ENCODE data around the gene CCDC82. TPM values are rescaled to one million over a fixed set of nuclear protein-coding genes. Genes with fewer than 3 reads are reported as not detected.
A peak's percentile ranks its signal among the peaks of the same experiment; 100 is the strongest.

The CCDC82 gene
- total and polyA plus RNA-seq, 5 donors from 2014 or later = 22.2 to 37.3 (median 26.2) TPM

- no peaks in the 10 kb centered on the region for H3K9me3 ChIP-seq (ENCODE audit: control insufficient read depth in 2 of 2, low read length in 2 of 2)
- Mint-ChIP-seq H3K9me3 (no peaks in the 10 kb centered on the region), H3K4me3 (peak overlapping the region in 1 of 4 donors; percentile 73), H3K27me3 (no peaks in the 10 kb centered on the region), H3K36me3 (peaks cover 10% of the 10 kb centered on the region), H3K27ac (peak overlapping the region in 2 of 3 donors; percentile 38 to 51), H3K4me1 (peaks cover 22 to 83% (median 48%) of the 10 kb centered on the region in 4 donors)
- H3K27ac ChIP-seq (ENCODE audit: insufficient read depth, low read length, poor library complexity, severe bottlenecking) = no peak overlapping the region
- ATAC-seq (ENCODE audit: low read depth in 2 of 2) (no peak), DNase-seq (no peak)
- no peak overlapping the region for H3K4me3 ChIP-seq (ENCODE audit: low read depth, low read length)
- peaks cover 6% of the 10 kb centered on the region for H3K36me3 ChIP-seq (ENCODE audit: control insufficient read depth, insufficient read depth, low read length)
- peaks cover 18% of the 10 kb centered on the region for H3K4me1 ChIP-seq (ENCODE audit: control insufficient read depth, insufficient read depth, low read length, poor library complexity, severe bottlenecking)
- no peaks in the 10 kb centered on the region for H3K27me3 ChIP-seq (ENCODE audit: control insufficient read depth, insufficient read depth, low read length)
These were observed 83.1 kb downstream of the CCDC82 start for GRCh38 chr11:96306600-96306932.

- Histone ChIP-seq H3K9me3 (ENCODE audit: control insufficient read depth in 2 of 2, low read length in 2 of 2) (no peaks in the 10 kb centered on the region), H3K4me1 (ENCODE audit: control insufficient read depth, insufficient read depth, low read length, poor library complexity, severe bottlenecking) (peaks cover 18% of the 10 kb centered on the region), H3K4me3 (ENCODE audit: low read depth, low read length) (no peak overlapping the region), H3K27ac (ENCODE audit: insufficient read depth, low read length, poor library complexity, severe bottlenecking) (no peak overlapping the region), H3K36me3 (ENCODE audit: control insufficient read depth, insufficient read depth, low read length) (peaks cover 6% of the 10 kb centered on the region), H3K27me3 (ENCODE audit: control insufficient read depth, insufficient read depth, low read length) (no peaks in the 10 kb centered on the region)
- H3K9me3 Mint-ChIP-seq = no peaks in the 10 kb centered on the region
- H3K36me3 Mint-ChIP-seq = peaks cover 7% of the 10 kb centered on the region
- H3K27me3 Mint-ChIP-seq = no peaks in the 10 kb centered on the region
- ATAC-seq (ENCODE audit: low read depth in 2 of 2) (no peak), DNase-seq (no peak)
- no peak overlapping the region for H3K4me3 Mint-ChIP-seq
- peaks cover 27 to 82% (median 47%) of the 10 kb centered on the region in 4 donors for H3K4me1 Mint-ChIP-seq
- H3K27ac Mint-ChIP-seq = no peak overlapping the region
These were observed 83.6 kb downstream of the CCDC82 start for GRCh38 chr11:96306071-96306470.

GRCh38 chr11:96303980-96304379 lies 85.7 kb downstream of the CCDC82 start:
- no peak for ATAC-seq (ENCODE audit: low read depth in 2 of 2)
- no peak overlapping the region for H3K4me3 ChIP-seq (ENCODE audit: low read depth, low read length)
- H3K27ac Mint-ChIP-seq = peak overlapping the region in 2 of 3 donors; percentile 55 to 67
- peaks cover 26 to 83% (median 51%) of the 10 kb centered on the region in 4 donors for H3K4me1 Mint-ChIP-seq
- H3K4me3 Mint-ChIP-seq = no peak overlapping the region
- H3K9me3 ChIP-seq (ENCODE audit: control insufficient read depth in 2 of 2, low read length in 2 of 2) = no peaks in the 10 kb centered on the region
- no peak overlapping the region for H3K27ac ChIP-seq (ENCODE audit: insufficient read depth, low read length, poor library complexity, severe bottlenecking)
- H3K36me3 Mint-ChIP-seq = peaks cover 13% of the 10 kb centered on the region
- H3K27me3 Mint-ChIP-seq = no peaks in the 10 kb centered on the region
- H3K4me1 ChIP-seq (ENCODE audit: control insufficient read depth, insufficient read depth, low read length, poor library complexity, severe bottlenecking) = peaks cover 24% of the 10 kb centered on the region
- DNase-seq = no peak
- no peaks in the 10 kb centered on the region for H3K27me3 ChIP-seq (ENCODE audit: control insufficient read depth, insufficient read depth, low read length)
- H3K9me3 Mint-ChIP-seq = no peaks in the 10 kb centered on the region
- peaks cover 2% of the 10 kb centered on the region for H3K36me3 ChIP-seq (ENCODE audit: control insufficient read depth, insufficient read depth, low read length)

DNA sequence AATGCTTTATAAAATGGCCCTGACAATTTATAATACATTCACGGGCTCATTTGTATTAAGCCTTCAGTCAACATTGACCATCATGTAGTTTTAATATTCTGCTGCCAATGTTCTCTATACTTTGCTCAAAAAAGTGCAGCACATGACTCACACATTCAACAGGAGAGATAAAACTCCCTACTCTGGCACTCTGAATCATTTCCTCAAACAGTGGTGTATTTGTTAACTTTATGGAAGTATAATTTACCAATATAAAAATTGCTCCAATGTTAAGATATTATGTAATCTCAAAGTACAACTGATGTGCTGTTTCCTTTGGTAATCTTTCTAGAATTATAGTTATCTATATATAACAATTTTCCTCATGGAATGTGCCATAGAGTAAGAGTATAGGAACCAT lies 86.6 kb downstream of the CCDC82 start:
- Mint-ChIP-seq H3K4me3 (no peak overlapping the region), H3K9me3 (no peaks in the 10 kb centered on the region), H3K27ac (no peak overlapping the region), H3K36me3 (peaks cover 13% of the 10 kb centered on the region), H3K4me1 (peaks cover 24 to 79% (median 47%) of the 10 kb centered on the region in 4 donors), H3K27me3 (no peaks in the 10 kb centered on the region)
- ATAC-seq (ENCODE audit: low read depth in 2 of 2) = no peak
- H3K36me3 ChIP-seq (ENCODE audit: control insufficient read depth, insufficient read depth, low read length) = peaks cover 2% of the 10 kb centered on the region
- H3K4me3 ChIP-seq (ENCODE audit: low read depth, low read length) = no peak overlapping the region
- no peak for DNase-seq
- H3K27me3 ChIP-seq (ENCODE audit: control insufficient read depth, insufficient read depth, low read length) = no peaks in the 10 kb centered on the region
- no peak overlapping the region for H3K27ac ChIP-seq (ENCODE audit: insufficient read depth, low read length, poor library complexity, severe bottlenecking)
- H3K9me3 ChIP-seq (ENCODE audit: control insufficient read depth in 2 of 2, low read length in 2 of 2) = no peaks in the 10 kb centered on the region
- H3K4me1 ChIP-seq (ENCODE audit: control insufficient read depth, insufficient read depth, low read length, poor library complexity, severe bottlenecking) = peaks cover 24% of the 10 kb centered on the region

Other genes with a start within 250 kb of the CCDC82 start
- gene MAML2, start 46.7 kb downstream of the CCDC82 start, total RNA-seq = 35.6 TPM
- gene MAML2, start 46.7 kb downstream of the CCDC82 start, polyA plus RNA-seq = 1 to 10 TPM; 4.1 to 9.3 (median 7.8) TPM
- 4.4 TPM for gene JRKL, start 101 bp upstream of the CCDC82 start, total RNA-seq
- 1 to 10 TPM; 2.1 to 5.3 (median 3.2) TPM for gene JRKL, start 101 bp upstream of the CCDC82 start, polyA plus RNA-seq

Measured in CD4-positive, CD25-positive, alpha-beta regulatory T cell (primary cell).